OCI-LY3 (cell line): ENCODE measurements around the gene BTD.

ENCODE experiments used
- CTCF ChIP-seq: fragments of 200-600, 300-600 bp; sonication (generic); IDR thresholded peaks from 2 replicates; pipeline ENCODE4 v1.5.1; 2014; ENCODE audit warnings: antibody characterized with exemption, low read length, low read depth
- EZH2phosphoT487 ChIP-seq: fragments of 200-600 bp; shearing (Covaris generic); IDR thresholded peaks from 2 replicates; pipeline ENCODE4 v1.6.1; 2018; ENCODE audit warnings: antibody characterized with exemption, mixed run types, low read depth

- no peak for TF ChIP-seq CTCF
- no peak for TF ChIP-seq EZH2phosphoT487
Measured at GRCh38 chr3:15601046-15601398, 523 bp upstream of the BTD start.
